NCI-H446 (cell line): Measurements from ENCODE around the gene GAS6.

Source experiments
- DNase-seq, 2 experiments: peaks; one replicate each; lab custom pipeline; 2025; lab: John Stamatoyannopoulos, UW

Gene GAS6

GRCh38 chr13:113851826-113852535 is 11.9 kb downstream of the GAS6 start:
- no peak for DNase-seq

DNA sequence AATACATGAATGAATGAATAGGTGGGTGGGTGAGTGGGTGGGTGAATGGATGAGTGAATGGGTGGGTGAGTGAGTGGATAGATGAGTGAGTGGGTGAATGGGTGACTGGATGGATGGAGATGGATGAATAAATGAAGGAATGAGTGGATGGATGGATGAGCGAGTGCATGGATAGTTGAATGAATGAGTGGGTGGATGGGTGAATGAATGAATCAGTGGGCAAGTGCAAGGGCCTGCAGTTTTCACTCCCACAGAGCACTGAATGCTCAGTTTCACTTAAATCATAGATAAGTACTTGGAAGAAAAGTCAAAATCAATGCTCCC is 12.4 kb downstream of the GAS6 start:
- no peak for DNase-seq

- no peak for DNase-seq
Measured at GRCh38 chr13:113850722-113851479, 13.0 kb downstream of the GAS6 start.

GRCh38 chr13:113849981-113850721 is 13.7 kb downstream of the GAS6 start:
- DNase-seq = no peak

- DNase-seq = no peak
Measured at GRCh38 chr13:113849546-113849945, 14.3 kb downstream of the GAS6 start.

DNA sequence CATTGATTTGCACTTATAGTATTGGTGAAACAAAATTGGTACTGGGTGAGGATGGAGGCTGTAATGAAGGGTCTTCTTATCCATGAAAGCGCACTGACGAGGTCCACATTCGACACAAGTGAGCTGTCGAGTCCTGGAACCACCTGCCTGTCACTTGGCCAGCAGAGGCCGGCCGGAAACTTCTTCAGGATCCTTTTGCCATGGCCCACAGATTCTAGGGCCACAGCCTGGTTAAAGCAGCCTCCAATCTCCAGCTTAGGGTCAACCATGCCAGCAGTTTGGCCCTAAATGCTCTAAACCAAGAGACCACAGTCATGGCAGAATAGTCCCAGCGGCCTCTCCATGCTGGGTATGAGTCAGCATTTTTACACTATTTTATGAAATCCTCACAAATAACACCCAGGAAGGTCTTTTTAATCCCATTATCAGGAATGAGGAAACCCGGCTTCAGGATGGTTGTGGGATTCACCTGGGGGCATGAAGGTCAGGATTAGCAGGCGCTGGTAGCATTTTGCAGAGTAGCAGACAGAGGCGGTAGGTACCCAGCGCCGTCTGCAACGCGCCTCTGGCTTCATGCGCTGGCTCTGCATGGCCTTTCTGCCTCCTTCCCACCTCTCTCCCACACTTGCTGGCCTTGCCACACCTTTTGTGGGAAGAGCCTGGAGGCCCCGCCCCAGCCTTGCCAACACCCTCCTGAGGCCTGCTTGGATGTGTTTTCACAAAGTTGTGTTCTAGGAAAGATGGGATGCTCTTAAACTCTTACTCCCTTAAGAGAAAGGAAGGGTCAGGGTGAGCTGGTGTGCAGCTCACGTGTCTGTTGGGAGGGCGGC is 15.2 kb downstream of the GAS6 start:
- DNase-seq = no peak

- DNase-seq = no peak
Measured at GRCh38 chr13:113848020-113848419, 15.9 kb downstream of the GAS6 start.

GRCh38 chr13:113846636-113847318 is 17.1 kb downstream of the GAS6 start:
- no peak for DNase-seq

DNA sequence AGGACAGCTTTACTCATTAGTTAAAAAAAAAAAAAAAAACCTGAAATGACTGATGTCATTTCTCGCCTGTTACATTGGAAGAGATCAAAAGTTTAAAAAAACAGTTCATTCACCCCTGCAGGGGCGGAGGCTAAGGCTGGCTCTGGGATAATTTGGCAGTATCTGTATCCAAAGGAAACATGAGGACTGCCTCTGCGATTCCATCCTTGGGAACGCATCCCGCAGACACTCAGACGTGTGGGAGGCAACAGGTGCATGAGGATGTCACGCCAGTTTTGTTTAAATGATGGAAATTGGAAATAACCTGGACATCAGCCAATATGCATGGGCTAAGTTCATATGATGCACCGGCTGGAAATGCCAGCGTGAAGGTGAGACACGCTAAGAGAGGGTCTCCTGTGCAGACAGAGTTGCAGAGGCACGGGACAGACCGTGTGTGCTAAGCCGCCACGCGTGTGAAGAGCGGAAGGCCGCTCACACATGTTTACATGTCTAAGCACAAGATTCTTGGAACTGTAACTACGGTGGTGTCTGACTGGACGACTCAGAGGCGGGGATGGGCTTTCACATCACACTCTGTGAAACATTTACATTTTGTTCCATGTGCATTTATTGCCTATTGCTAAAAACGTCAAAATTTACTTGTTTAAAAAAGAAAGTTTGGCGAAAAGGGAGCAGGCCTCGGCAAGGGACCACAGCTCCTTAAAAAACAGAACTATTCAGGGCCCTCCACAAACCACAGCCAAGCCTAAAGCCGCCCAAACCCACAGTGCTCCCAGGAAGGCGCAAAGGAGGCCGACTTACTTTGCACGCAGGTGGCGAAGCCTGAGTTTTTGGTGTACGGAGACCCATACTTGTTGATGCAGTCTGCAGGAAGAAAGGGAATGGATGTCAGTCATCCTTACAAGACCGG is 17.9 kb downstream of the GAS6 start:
- no peak for DNase-seq

DNA sequence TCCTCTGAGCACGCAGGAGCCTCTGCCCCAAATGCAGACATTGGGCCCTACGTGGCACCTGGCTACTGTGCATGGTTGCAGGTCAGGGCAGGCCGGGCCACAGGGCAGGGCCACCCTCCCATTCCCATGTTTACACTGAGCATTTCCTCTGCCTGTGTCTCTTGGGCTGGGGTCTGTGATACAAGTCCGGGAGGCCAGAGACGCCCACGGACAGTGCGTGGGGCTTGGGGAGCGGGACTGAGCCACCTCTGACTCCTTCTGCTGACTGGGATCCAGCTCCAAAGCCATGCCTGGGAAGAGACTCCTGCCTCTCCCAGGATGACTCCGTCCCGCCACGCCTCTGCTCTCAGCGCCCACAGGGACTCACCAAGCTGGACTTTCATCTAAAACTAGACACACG is 18.8 kb downstream of the GAS6 start:
- no peak for DNase-seq

GRCh38 chr13:113843864-113844556 is 19.9 kb downstream of the GAS6 start:
- DNase-seq = no peak

- no peak for DNase-seq
Measured at GRCh38 chr13:113843063-113843654, 20.7 kb downstream of the GAS6 start.

- no peak for DNase-seq
Measured at GRCh38 chr13:113842336-113843062, 21.4 kb downstream of the GAS6 start.

- DNase-seq = no peak
Measured at GRCh38 chr13:113841353-113841650, 22.6 kb downstream of the GAS6 start.

- no peak for DNase-seq
Measured at GRCh38 chr13:113840541-113841352, 23.1 kb downstream of the GAS6 start.

GRCh38 chr13:113839536-113840204 is 24.2 kb downstream of the GAS6 start:
- no peak for DNase-seq

DNA sequence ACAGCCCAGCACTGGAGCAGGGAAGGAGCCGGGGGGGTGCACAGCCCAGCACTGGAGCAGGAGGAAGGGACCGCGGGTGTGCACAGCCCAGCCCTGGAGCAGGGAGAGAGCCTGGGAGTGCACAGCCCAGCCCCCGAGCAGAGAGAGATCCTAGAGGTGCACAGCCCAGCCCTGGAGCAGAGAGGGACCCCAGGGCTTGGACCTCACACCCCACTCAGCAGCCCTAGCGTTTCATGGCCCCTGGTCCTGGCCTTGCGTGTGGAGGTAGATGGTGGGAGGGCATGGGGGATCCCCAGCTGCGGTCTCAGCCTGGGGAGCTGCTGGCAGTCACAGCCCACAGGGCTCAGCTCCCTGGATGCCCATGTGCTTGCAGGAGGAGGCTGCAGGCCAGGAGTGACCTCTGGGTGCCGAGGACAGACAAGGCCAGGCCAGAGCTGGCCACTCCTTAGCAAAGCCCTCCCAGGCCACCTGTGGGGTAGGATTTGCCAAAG is 25.1 kb downstream of the GAS6 start:
- DNase-seq = no peak
